ENCODE results near the gene BAIAP2L1.

BAIAP2L1 gene

DNA sequence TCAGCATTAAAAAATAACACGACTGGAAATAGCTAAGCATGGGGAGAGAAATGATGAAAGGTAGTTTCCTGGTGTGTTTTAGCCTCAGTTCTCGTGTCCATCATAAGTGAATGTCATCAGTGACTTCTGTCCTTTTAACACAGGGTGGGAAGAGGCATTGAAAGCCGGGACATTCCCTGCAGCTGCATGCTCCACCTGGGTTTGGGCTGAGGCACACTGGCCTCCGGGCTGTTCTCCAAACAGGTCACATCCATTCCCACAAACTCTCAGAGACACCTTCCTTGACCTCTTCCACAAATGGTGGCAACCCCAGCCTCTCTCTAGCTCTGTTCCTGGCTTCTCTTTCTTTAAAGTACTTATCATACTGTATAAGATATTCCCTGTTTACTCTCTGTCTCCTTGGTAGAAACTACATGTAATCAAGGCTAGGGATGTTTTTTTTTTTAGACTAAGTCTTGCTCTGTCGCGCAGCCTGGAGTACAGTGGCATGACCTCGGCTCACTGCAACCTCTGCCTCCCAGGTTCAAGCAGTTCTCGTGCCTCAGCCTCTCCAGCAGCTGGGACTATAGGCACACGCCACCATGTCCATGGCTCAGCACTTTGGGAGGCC, 22.6 kb downstream of the BAIAP2L1 start:
- H3K4me3 ChIP-seq (ENCODE audit: control insufficient read depth, low read depth, low read length): no peak overlapping the region
- TF ChIP-seq, protein P1, sequence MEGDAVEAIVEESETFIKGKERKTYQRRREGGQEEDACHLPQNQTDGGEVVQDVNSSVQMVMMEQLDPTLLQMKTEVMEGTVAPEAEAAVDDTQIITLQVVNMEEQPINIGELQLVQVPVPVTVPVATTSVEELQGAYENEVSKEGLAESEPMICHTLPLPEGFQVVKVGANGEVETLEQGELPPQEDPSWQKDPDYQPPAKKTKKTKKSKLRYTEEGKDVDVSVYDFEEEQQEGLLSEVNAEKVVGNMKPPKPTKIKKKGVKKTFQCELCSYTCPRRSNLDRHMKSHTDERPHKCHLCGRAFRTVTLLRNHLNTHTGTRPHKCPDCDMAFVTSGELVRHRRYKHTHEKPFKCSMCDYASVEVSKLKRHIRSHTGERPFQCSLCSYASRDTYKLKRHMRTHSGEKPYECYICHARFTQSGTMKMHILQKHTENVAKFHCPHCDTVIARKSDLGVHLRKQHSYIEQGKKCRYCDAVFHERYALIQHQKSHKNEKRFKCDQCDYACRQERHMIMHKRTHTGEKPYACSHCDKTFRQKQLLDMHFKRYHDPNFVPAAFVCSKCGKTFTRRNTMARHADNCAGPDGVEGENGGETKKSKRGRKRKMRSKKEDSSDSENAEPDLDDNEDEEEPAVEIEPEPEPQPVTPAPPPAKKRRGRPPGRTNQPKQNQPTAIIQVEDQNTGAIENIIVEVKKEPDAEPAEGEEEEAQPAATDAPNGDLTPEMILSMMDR (conservative IDR thresholded peaks at IDR 0.05; ENCODE audit: control insufficient read depth, insufficient read depth, low read depth, low read length): no peak
- DNase-seq (ENCODE audit: low read depth): no peak

DNA sequence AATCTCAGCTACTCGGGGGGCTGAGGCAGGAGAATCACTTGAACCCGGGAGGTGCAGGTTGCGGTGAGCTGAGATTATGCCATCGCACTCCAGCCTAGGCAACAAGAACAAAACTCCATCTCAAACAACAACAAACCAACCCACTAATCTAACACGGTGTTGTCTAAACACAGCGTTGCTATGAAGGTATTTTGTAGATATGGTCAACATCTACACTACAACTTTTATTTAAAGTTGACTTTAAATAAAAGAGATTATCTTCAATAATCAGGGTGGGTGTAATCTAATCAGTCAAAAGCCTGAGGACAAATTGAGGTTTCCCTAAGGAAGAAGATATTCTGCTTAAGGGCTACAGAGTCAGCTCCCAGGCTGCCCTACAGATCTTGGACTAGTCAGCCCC, 24.2 kb downstream of the BAIAP2L1 start:
- DNase-seq (ENCODE audit: low read depth): no peak
- TF ChIP-seq, protein P1 (conservative IDR thresholded peaks at IDR 0.05; ENCODE audit: control insufficient read depth, insufficient read depth, low read depth, low read length): no peak
- no peak overlapping the region for H3K4me3 ChIP-seq (ENCODE audit: control insufficient read depth, low read depth, low read length)

DNA sequence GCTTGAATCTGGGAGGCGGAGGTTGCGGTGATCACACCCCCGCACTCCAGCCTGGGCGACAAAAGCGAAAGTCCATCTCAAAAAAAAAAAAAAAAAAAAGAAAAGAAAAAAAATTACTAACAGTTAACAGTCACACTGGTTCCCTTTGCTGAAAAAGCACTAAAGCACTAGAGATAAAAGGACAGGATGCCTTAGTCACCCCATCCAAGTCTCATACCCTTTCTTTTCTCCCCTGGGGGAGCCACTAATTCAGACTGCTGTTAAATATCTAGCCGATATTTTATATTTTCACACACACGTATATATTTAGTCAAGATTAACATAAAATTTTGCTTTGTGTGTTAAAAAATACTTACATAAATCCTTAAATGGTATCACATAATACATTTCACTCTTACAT, 25.2 kb downstream of the BAIAP2L1 start:
- DNase-seq (ENCODE audit: low read depth): no peak
- TF ChIP-seq, protein P1 (conservative IDR thresholded peaks at IDR 0.05; ENCODE audit: control insufficient read depth, insufficient read depth, low read depth, low read length): no peak
- no peak overlapping the region for H3K4me3 ChIP-seq (ENCODE audit: control insufficient read depth, low read depth, low read length)

DNA sequence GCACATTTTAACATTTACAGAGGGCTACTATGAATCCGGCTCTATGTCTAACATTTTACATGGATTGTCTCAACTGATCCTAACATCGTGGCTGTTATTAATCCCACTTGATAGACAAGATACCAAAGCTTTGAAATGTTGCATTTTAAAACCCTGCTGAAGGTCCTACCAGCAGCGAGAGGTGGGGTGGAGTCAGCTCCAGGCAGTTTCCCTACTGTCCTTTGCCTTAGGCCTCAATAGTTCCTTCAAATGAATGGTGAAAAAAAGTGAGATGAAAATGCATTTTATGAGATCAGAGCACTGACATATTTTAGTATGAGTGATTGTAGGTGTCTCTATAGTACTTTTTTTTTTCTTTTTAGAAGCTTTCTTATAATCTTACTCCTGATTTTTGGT, 26.6 kb downstream of the BAIAP2L1 start:
- H3K4me3 ChIP-seq (ENCODE audit: control insufficient read depth, low read depth, low read length): no peak overlapping the region
- no peak for DNase-seq (ENCODE audit: low read depth)
- TF ChIP-seq, protein P1 (conservative IDR thresholded peaks at IDR 0.05; ENCODE audit: control insufficient read depth, insufficient read depth, low read depth, low read length): no peak

DNA sequence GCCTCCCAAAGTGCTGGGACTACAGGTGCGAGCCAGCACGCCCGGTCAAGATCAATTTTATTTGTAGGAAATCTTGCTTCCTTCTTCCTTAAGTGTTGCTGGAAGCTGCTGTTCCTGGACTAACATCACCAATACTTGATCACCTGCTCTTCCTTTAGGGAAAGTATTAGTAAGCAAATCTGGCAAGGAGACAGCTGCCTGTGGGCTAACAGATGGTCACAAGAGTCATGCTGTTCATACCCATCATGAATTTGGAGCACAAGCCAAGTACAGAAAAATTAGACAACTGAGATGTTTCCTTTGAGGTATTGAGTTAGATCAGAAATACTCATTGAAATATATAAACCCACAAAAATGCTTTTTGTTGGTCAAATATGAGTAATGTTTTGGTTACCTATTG, 27.9 kb downstream of the BAIAP2L1 start:
- TF ChIP-seq, protein P1 (conservative IDR thresholded peaks at IDR 0.05; ENCODE audit: control insufficient read depth, insufficient read depth, low read depth, low read length): no peak
- no peak overlapping the region for H3K4me3 ChIP-seq (ENCODE audit: control insufficient read depth, low read depth, low read length)
- DNase-seq (ENCODE audit: low read depth): peak; percentile 90

DNA sequence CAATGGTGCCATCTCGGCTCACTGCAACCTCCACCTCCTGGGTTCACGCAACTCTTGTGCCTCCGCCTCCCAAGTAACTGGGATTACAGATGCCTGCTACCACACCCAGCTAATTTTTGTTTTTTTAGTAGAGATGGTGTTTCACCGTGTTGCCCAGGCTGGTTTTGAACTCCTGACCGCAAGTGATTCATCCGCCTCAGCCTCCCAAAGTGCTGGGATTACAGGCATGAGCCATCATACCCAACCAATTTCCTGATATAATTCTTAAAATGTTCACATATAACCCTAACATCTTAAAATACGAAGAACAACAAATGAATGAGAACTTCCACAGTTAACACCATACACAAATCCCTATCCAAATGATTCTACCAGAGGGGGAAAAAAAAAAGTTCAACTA, 31.2 kb downstream of the BAIAP2L1 start:
- no peak for DNase-seq (ENCODE audit: low read depth)
- TF ChIP-seq, protein P1 (conservative IDR thresholded peaks at IDR 0.05; ENCODE audit: control insufficient read depth, insufficient read depth, low read depth, low read length): no peak

DNA sequence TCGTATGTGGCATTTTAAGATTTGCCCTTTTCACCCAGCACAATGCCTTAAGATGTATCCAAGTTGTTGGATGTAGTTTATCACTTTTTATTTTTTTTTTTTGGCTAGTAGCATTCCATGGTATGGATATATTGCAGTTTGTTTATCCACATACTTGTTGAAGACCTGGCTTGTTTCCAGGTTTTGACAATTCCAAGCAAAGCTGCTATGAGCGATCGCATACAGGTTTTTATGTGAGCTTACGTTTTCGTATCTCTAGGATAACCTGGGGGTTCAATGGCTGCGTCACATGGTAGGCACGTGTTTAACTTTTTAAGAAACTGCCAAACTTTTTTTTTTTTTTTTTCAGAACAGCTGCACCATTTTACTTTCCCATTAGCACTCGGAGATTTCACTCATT, 32.2 kb downstream of the BAIAP2L1 start:
- TF ChIP-seq, protein P1 (conservative IDR thresholded peaks at IDR 0.05; ENCODE audit: control insufficient read depth, insufficient read depth, low read depth, low read length): no peak
- no peak overlapping the region for H3K4me3 ChIP-seq (ENCODE audit: control insufficient read depth, low read depth, low read length)
- DNase-seq (ENCODE audit: low read depth): no peak

More for the DNA sequence above, 31.2 kb downstream of the BAIAP2L1 start:
- no peak overlapping the region for H3K4me3 ChIP-seq (ENCODE audit: control insufficient read depth, low read depth, low read length)

All from fibroblast of mammary gland (primary cell).